H1 (cell line): Measurements from ENCODE around the gene RAB11FIP3. TPM values are rescaled to one million over a fixed set of nuclear protein-coding genes. Genes with fewer than 3 reads are reported as not detected.

Experiments
- TAF7 ChIP-seq: optimal IDR thresholded peaks from 2 replicates; pipeline ENCODE3; 2011; ENCODE audit warnings: low read depth, mild to moderate bottlenecking, inconsistent platforms, low read length, moderate library complexity, borderline replicate concordance
- polyA plus RNA-seq, 7 experiments: library from polyadenylated mRNA; depleted of rRNA in 3 of 7; stranded (reverse) in 5 of 7; unstranded in 2 of 7; fragments of >200 nt in 5 of 7; fragments of 200-250 nt in 2 of 7; gene quantifications; 1 replicate in 5 of 7; 2 replicates in 1 of 7; 4 replicates in 1 of 7; pipeline versions ENCODE4 v1.2.1 to v1.2.3, GENCODE V29; 2011 to 2013; ENCODE audit warnings: missing spikeins in 2 of 7, mixed read lengths in 2 of 7
- total RNA-seq: library from RNA; stranded (reverse); fragmentation: NEBNext Ultra II Directional; extraction: Animal tissue kit (Norgen Biotek cat#: 25700); gene quantifications from 2 replicates; pipeline ENCODE4 v1.2.1, GENCODE V29; 2021
- TF ChIP-seq, protein P1 (sequence below): IDR thresholded peaks from 2 replicates; pipeline ENCODE4 v1.6.1; 2011; ENCODE audit warnings: low read depth, mild to moderate bottlenecking, low read length; ENCODE audit not compliant: insufficient read depth

The RAB11FIP3 gene
- total and polyA plus RNA-seq, 2 of the 8 experiments (the other 6 are each of a cell fraction or from before 2014, with no cell fraction given): 9.3 to 35.2 TPM

GRCh38 chr16:457732-458400 lies 32.4 kb downstream of the RAB11FIP3 start (continued):
- TF ChIP-seq, protein P1, sequence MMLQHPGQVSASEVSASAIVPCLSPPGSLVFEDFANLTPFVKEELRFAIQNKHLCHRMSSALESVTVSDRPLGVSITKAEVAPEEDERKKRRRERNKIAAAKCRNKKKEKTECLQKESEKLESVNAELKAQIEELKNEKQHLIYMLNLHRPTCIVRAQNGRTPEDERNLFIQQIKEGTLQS: no peak
- no peak for TF ChIP-seq TAF7
- TF ChIP-seq, all 59 proteins: peak for 5
